Stimulated activated CD4-positive, alpha-beta T cell treated with anti-CD3 and anti-CD28 coated beads, Interleukin-2, amount 100 ng/mL, for 4 hours (primary cell): ENCODE measurements around the gene PEF1.
"Not testable (repeated sequence)": the region's sequence is repeated elsewhere in the genome, so short reads cannot be mapped to it uniquely, and the experiment has no call there.

ENCODE experiments used
- DNase-seq: peaks from one replicate; pipeline ENCODE4 v3.0.0-alpha.2; 2020; ENCODE audit warnings: low read depth

Gene PEF1

DNA sequence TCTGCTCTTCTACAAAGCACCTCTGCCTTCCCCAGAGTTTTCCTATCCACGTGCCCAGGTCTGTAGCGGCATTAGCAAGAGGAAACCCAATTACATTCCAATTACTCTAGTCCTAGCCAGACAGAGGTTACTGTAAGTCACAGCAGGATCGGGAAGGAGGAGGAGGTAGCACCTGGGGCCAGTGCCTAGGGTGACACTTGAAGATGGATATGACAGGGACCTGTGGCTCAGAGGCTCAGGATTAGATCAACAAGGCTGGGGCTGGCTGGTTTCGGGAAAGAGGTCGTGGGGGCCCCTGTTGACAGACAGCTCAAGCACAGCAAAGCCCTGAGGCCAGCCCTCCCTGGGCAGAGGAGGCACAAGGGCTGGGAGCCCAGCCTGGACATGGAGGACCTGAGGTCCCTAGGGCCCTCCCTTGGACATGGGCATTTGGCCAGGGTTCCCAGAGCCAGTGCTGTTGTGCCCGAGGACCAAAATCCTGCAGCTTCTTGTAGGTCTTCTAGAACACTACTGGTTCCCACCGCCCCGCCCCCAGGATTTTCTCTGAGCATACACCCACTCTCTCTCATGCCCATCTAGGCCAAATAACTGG lies 30.2 kb downstream of the PEF1 start:
- DNase-seq = no peak

- no peak for DNase-seq
Observed at GRCh38 chr1:31609514-31610118, 35.1 kb downstream of the PEF1 start.

DNA sequence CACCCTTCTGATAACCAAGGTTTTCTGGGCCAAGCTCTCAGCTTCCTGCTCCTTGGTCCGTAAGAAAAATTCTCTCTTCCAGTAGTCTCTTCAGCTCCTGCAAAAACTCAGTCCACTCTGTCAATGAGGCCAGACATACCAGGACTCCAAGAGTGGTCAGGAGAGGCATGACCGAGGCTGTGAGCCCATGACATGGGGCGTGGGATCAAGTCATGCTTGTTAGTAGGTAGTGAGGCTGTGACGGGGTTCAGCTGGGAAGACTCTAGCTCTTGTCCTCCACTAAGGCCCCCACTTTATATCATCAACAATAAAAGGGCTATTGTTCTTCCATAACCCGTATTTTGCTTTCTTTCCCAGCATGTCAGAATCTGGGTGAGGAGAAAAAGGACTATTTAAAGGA lies 37.3 kb downstream of the PEF1 start:
- DNase-seq = no peak

DNA sequence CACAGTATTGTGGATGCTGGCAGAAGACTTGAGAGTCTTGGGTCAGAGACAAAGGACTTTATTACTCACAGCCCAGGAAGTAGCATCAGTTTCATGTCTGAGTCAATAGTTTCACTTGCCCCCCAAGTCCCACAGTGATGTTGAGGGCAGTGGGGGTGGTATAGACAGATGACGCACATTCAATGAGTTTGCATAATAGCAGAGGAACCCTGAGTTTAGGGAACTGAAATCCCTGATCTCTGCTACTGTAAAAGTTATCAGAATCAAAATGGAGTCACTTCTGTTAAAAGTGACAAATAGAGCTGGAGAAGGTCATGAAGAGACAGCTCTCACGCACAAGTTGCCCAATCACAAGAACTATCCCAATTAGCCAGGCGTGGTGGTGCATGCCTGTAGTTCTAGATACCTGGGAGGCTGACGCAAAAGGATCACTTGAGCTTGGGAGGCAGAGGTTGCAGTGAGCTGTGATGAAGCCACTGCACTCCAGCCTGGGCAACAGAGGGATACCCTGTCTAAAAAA lies 38.7 kb downstream of the PEF1 start:
- no peak for DNase-seq

DNA sequence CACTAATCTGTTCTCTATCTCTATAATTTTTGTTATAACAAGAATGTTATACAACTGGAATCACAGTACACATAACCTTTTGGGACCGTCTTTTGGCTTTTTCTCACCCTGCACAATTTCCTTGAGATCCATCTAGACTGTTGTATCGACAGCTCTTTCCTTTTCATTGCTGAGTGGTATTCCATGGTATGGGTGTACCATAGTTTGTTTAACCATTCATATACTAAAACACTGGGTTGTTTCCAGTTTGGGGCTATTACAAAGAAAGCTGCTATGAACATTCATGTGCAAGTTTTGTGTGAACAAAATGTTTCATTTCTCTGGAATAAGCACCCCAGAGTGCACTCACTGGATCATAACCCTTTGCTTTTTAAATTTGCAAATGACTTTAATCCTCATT lies 42.6 kb downstream of the PEF1 start:
- DNase-seq = no peak

DNA sequence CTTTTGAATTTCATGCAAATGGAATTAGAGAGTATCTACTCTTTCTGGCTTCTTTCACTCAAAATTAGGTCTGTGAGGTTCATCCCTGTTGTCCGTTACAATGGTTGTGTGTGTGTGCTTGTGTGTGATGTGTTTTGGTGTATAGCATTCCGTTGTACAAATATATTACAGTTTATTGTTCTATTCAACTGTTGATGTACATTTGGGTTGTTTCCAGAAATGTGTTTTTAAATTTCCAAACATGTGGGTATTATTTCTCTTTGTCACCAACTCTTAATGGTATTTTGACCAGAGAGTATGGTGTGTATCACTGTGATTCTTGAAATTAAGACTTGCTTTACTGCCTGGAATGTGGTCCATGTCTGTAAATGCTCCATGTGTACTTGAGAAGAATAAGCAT lies 44.0 kb downstream of the PEF1 start:
- no peak for DNase-seq

- DNase-seq = no peak
Observed at GRCh38 chr1:31598980-31599379, 45.7 kb downstream of the PEF1 start.

DNA sequence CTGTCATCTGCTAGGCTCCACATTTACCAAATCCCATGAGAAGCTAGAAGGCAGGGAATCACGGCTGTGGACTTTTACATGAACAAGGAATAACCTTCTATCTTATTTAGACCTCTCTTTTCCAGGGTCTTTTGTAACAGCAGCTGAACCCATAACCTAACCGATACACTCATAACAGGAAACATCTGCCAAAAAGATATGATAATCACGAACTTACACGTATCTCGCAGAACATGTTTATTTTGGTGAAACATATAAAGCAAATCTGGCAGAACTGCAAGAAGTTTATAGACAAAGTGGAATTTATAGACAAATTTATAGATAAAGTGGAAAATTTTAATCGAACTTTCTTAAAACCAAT lies 48.0 kb downstream of the PEF1 start:
- DNase-seq = no peak

- no peak for DNase-seq
Observed at GRCh38 chr1:31595836-31596736, 48.6 kb downstream of the PEF1 start.

- DNase-seq = peak; percentile 30
Observed at GRCh38 chr1:31593770-31594632, 50.7 kb downstream of the PEF1 start.

DNA sequence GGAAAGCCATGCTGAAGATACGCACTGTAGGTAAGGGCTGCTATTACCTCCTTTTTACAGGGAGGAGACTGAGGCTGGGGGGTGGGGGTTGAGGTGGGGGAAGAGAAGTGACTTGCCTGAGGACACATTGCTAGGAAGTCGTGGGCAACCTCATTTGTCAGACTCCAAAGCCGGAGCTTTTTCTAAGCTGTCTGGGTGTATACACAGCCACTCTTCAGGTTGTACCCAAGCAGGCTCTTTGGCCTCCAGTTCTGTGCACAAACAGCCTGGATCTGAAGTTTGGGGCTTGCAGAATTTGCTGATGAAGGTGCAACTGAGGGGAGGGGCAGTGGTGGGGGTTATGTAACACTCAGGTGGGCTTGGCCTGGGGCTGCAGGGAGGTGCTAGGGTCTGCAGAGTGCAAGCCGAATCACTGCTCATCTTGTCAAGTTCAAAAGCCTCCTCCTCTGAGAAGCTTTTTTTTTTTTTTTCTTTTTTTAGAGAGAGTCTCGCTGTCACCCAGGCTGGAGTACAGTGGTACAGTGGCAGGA lies 51.5 kb downstream of the PEF1 start:
- DNase-seq = no peak

DNA sequence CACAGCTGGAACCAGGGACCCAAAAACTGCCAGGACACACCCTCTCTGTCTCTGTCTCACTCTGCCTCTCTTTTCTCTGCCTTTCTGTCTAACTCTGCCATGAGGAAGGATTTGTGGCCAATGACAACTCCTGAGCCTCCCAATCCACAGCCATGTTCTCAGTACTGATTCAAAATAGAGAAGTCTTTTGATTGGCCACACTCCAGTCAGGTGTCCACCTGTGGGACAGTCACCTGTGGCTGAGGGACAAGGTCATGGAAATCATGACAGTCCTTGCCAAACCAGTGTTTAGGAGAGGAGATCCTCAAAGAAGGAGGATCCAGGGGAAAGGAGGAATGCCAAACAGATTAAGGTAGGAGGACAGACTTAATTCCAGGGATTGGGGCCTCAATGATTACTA lies 52.5 kb downstream of the PEF1 start:
- no peak for DNase-seq

DNA sequence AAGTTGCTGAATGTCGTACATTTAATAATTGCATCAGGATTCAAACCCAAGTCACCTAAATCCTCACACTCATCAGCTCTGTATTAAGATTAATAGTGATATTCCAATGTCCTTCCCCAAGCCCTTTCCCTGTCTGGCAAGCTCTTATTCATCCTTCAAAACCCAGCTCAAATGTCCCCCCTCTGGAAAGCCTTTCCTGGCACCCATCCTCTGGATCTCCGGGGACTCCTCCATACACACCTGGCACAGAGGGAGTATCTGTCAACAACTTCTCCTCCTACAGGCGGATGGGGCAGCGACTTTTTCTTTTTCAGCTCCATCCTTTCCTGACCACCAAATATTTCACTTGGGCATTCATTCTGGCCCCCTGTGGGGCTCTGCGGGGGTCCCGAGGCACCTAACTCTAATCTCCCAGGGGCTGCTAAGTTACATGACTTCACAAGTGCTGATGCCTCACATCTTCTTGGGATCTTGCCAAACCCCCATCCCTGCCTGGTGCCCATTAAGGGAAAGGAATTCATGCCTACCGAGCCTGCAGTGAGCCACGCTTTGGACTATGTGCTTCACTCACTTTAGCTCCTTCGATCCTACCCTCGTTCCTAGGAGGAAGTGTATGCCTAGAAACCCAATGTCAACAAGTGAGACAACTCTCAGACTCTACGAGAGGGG lies 53.1 kb downstream of the PEF1 start:
- no peak for DNase-seq

- no peak for DNase-seq
Observed at GRCh38 chr1:31588751-31589515, 55.7 kb downstream of the PEF1 start.

GRCh38 chr1:31587720-31588423 lies 56.8 kb downstream of the PEF1 start:
- DNase-seq = peak; percentile 13

- DNase-seq = not testable (repeated sequence)
Observed at GRCh38 chr1:31587328-31587699, 57.4 kb downstream of the PEF1 start.

DNA sequence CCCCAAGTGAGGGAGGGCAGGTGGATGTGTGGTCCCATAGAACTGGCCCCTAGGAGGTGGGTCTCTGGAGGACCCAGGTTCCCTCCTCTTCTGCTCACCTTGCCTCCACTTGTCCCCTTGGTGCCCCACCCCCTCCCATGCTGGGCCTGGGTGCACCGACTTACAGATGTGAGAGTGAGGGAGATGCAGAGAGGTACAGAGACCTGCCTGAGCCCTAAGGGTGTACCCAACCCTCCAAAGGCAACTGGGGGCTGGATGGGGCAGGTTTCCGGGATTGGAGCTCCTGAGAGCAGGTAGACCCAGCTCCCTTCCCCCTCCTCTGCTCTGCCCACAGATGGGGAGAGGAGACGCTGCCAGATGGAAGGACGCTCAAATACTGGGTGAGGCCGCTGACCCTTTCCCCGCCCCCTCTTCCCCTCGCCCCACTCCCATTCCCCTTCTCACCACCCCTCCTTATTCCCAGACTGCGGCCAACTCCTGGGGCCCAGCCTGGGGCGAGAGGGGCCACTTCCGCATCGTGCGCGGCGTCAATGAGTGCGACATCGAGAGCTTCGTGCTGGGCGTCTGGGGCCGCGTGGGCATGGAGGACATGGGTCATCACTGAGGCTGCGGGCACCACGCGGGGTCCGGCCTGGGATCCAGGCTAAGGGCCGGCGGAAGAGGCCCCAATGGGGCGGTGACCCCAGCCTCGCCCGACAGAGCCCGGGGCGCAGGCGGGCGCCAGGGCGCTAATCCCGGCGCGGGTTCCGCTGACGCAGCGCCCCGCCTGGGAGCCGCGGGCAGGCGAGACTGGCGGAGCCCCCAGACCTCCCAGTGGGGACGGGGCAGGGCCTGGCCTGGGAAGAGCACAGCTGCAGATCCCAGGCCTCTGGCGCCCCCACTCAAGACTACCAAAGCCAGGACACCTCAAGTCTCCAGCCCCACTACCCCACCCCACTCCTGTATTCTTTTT lies 58.0 kb downstream of the PEF1 start:
- DNase-seq = no peak

DNA sequence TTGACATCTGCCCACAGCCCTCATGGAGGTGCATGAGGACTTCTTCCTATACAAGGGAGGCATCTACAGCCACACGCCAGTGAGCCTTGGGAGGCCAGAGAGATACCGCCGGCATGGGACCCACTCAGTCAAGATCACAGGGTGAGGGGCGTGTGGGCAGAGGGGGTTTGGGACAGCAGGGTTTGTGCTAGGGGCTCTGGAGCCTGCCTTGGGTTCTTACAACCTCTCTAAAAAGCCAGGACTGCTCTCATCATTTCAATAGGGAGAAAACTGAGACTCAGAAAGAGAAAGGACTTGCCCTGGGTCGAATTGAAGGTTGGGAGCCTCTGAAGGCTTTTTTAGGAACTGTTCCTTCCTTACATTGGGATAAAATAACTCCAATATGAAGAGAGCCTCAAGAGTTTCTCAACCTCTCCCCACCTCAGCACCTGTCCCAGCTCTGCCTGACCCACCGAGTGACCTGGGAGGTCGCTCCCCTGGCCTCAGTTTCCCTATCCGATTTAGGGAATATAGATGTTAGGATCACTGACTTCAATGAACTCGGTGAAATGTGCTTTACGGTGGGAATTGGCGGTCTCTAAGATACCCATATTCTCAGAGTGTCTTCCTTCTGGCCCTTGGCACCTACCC lies 58.8 kb downstream of the PEF1 start:
- no peak for DNase-seq
